Muscle layer of colon (tissue), 2 donors: ENCODE results near the gene NGEF.

Experiments used
- H3K27ac ChIP-seq: one replicate; pipeline ENCODE4 v1.7.0; 2013; ENCODE audit warnings: low read depth, mild to moderate bottlenecking, low read length, moderate library complexity
- H3K27me3 ChIP-seq, 2 donors: one replicate each; pipeline ENCODE4 v1.7.0; 2013; ENCODE audit warnings: low read length in 2 of 2, mild to moderate bottlenecking in 2 of 2; ENCODE audit not compliant: insufficient read depth in 2 of 2, control insufficient read depth in 1 of 2
- H3K36me3 ChIP-seq: one replicate; pipeline ENCODE4 v1.7.0; 2013; ENCODE audit warnings: mild to moderate bottlenecking, low read length; ENCODE audit not compliant: insufficient read depth
- H3K4me1 ChIP-seq: one replicate; pipeline ENCODE4 v1.7.0; 2013; ENCODE audit warnings: mild to moderate bottlenecking, low read length; ENCODE audit not compliant: insufficient read depth
- H3K4me3 ChIP-seq, 2 donors: one replicate each; pipeline ENCODE4 v1.7.0; 2013; ENCODE audit warnings: low read length in 2 of 2, low read depth in 1 of 2, mild to moderate bottlenecking in 1 of 2, moderate library complexity in 1 of 2
- H3K9ac ChIP-seq: one replicate; pipeline ENCODE4 v1.7.0; 2013; ENCODE audit warnings: low read length
- H3K9me3 ChIP-seq: one replicate; pipeline ENCODE4 v1.7.0; 2013; ENCODE audit warnings: mild to moderate bottlenecking, low read length
- donor health status: abdominal sarcoma.
- donor health status: Adenocarcinoma of cecum.

Gene NGEF

GRCh38 chr2:232973011-232973735 is 39.9 kb downstream of the NGEF start:
- H3K4me1 ChIP-seq = no peaks in the 10 kb centered on the region
- no peak overlapping the region for H3K4me3 ChIP-seq
- H3K27me3 ChIP-seq = no peaks in the 10 kb centered on the region
- no peak overlapping the region for H3K27ac ChIP-seq
- H3K9ac ChIP-seq = no peak overlapping the region
- no peaks in the 10 kb centered on the region for H3K9me3 ChIP-seq
- no peaks in the 10 kb centered on the region for H3K36me3 ChIP-seq

GRCh38 chr2:232971744-232972143 is 41.3 kb downstream of the NGEF start:
- Histone ChIP-seq H3K4me3 (no peak overlapping the region), H3K9me3 (no peaks in the 10 kb centered on the region), H3K27ac (no peak overlapping the region), H3K4me1 (no peaks in the 10 kb centered on the region), H3K9ac (no peak overlapping the region), H3K27me3 (no peaks in the 10 kb centered on the region), H3K36me3 (no peaks in the 10 kb centered on the region)

- H3K9ac ChIP-seq = no peak overlapping the region
- H3K9me3 ChIP-seq = no peaks in the 10 kb centered on the region
- H3K4me1 ChIP-seq = no peaks in the 10 kb centered on the region
- no peak overlapping the region for H3K4me3 ChIP-seq
- no peak overlapping the region for H3K27ac ChIP-seq
- H3K36me3 ChIP-seq = no peaks in the 10 kb centered on the region
- H3K27me3 ChIP-seq = no peaks in the 10 kb centered on the region
Observed at GRCh38 chr2:232970051-232970450, 43.0 kb downstream of the NGEF start.

- Histone ChIP-seq H3K4me1 (no peaks in the 10 kb centered on the region), H3K27ac (no peak overlapping the region), H3K27me3 (no peaks in the 10 kb centered on the region), H3K9ac (no peak overlapping the region), H3K4me3 (no peak overlapping the region), H3K9me3 (no peaks in the 10 kb centered on the region), H3K36me3 (no peaks in the 10 kb centered on the region)
Observed at GRCh38 chr2:232967474-232967873, 45.6 kb downstream of the NGEF start.

- Histone ChIP-seq H3K4me3 (no peak overlapping the region), H3K27me3 (no peaks in the 10 kb centered on the region), H3K4me1 (no peaks in the 10 kb centered on the region), H3K9ac (no peak overlapping the region), H3K36me3 (no peaks in the 10 kb centered on the region), H3K9me3 (no peaks in the 10 kb centered on the region), H3K27ac (no peak overlapping the region)
Observed at GRCh38 chr2:232966122-232966521, 46.9 kb downstream of the NGEF start.

- no peaks in the 10 kb centered on the region for H3K4me1 ChIP-seq
- no peak overlapping the region for H3K9ac ChIP-seq
- no peaks in the 10 kb centered on the region for H3K36me3 ChIP-seq
- H3K9me3 ChIP-seq = no peaks in the 10 kb centered on the region
- H3K27me3 ChIP-seq = no peaks in the 10 kb centered on the region
- no peak overlapping the region for H3K27ac ChIP-seq
- H3K4me3 ChIP-seq = no peak overlapping the region
Observed at GRCh38 chr2:232963913-232964312, 49.1 kb downstream of the NGEF start.

GRCh38 chr2:232960862-232961261 is 52.2 kb downstream of the NGEF start:
- no peak overlapping the region for H3K9ac ChIP-seq
- no peak overlapping the region for H3K27ac ChIP-seq
- H3K4me3 ChIP-seq = no peak overlapping the region
- no peaks in the 10 kb centered on the region for H3K9me3 ChIP-seq
- no peaks in the 10 kb centered on the region for H3K27me3 ChIP-seq
- no peaks in the 10 kb centered on the region for H3K36me3 ChIP-seq
- H3K4me1 ChIP-seq = no peaks in the 10 kb centered on the region

GRCh38 chr2:232959139-232959538 is 53.9 kb downstream of the NGEF start:
- no peak overlapping the region for H3K9ac ChIP-seq
- H3K9me3 ChIP-seq = no peaks in the 10 kb centered on the region
- no peak overlapping the region for H3K27ac ChIP-seq
- no peaks in the 10 kb centered on the region for H3K4me1 ChIP-seq
- no peaks in the 10 kb centered on the region for H3K36me3 ChIP-seq
- no peaks in the 10 kb centered on the region for H3K27me3 ChIP-seq
- no peak overlapping the region for H3K4me3 ChIP-seq

- Histone ChIP-seq H3K9ac (no peak overlapping the region), H3K9me3 (no peaks in the 10 kb centered on the region), H3K27me3 (no peaks in the 10 kb centered on the region), H3K4me3 (no peak overlapping the region), H3K4me1 (no peaks in the 10 kb centered on the region), H3K36me3 (no peaks in the 10 kb centered on the region), H3K27ac (no peak overlapping the region)
Observed at GRCh38 chr2:232957657-232958090, 55.4 kb downstream of the NGEF start.

- Histone ChIP-seq H3K27me3 (no peaks in the 10 kb centered on the region), H3K36me3 (no peaks in the 10 kb centered on the region), H3K9me3 (no peaks in the 10 kb centered on the region), H3K4me1 (no peaks in the 10 kb centered on the region), H3K4me3 (no peak overlapping the region), H3K9ac (no peak overlapping the region), H3K27ac (no peak overlapping the region)
Observed at GRCh38 chr2:232955856-232956255, 57.2 kb downstream of the NGEF start.

- no peaks in the 10 kb centered on the region for H3K4me1 ChIP-seq
- no peaks in the 10 kb centered on the region for H3K9me3 ChIP-seq
- H3K27ac ChIP-seq = no peak overlapping the region
- H3K4me3 ChIP-seq = no peak overlapping the region
- H3K27me3 ChIP-seq = no peaks in the 10 kb centered on the region
- no peak overlapping the region for H3K9ac ChIP-seq
- no peaks in the 10 kb centered on the region for H3K36me3 ChIP-seq
Observed at GRCh38 chr2:232954691-232955090, 58.4 kb downstream of the NGEF start.

GRCh38 chr2:232951891-232952290 is 61.2 kb downstream of the NGEF start:
- no peaks in the 10 kb centered on the region for H3K4me1 ChIP-seq
- H3K36me3 ChIP-seq = no peaks in the 10 kb centered on the region
- no peaks in the 10 kb centered on the region for H3K9me3 ChIP-seq
- H3K9ac ChIP-seq = no peak overlapping the region
- H3K27me3 ChIP-seq = no peaks in the 10 kb centered on the region
- no peak overlapping the region for H3K4me3 ChIP-seq
- H3K27ac ChIP-seq = no peak overlapping the region
